ENCODE measurements around the gene FAM107B. TPM values are rescaled to one million over a fixed set of nuclear protein-coding genes. Genes with fewer than 3 reads are reported as not detected.

FAM107B gene
- total and polyA plus RNA-seq, 2 of the 8 experiments (the other 6 are each of a cell fraction or from before 2014, with no cell fraction given) = 7.5 to 28.1 TPM

DNA sequence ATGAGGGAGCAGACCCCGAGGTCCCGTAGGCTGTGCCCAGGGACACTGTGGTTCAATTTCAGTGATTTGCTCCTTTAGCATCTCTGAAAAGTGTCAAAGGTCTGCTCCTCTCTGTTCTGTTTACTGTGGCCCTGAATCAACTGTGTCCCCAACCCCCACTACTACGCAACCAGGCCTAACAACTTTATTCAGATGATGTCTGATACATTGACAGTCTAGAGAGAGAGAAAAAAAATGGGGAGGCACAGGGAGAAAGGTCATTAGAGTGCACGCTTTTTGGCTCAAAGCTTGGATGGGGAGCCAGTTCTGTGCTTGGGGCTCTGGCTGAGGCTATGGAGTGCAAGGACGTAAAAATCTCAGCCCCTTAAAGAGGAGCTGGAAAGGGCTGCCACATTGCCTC, 77.9 kb downstream of the FAM107B start:
- Histone ChIP-seq H4K20me1 (replicated peaks in 1 of 2; ENCODE audit: control insufficient read depth in 1 of 2, insufficient read depth in 2 of 2, low read length in 2 of 2) (no peaks in the 10 kb centered on the region), H3K56ac (replicated peaks; ENCODE audit: insufficient read length, low read depth, low read length) (no peak overlapping the region), H4K5ac (ENCODE audit: insufficient read length, low read depth, low read length) (no peak overlapping the region), H3K4ac (replicated peaks; ENCODE audit: insufficient read length, low read depth, low read length) (no peak overlapping the region), H3K4me2 (ENCODE audit: insufficient read depth in 1 of 2, low read depth in 2 of 2, low read length in 2 of 2) (no peak overlapping the region), H2AFZ (ENCODE audit: low read length) (peak overlapping the region; percentile 60; the same call in 1 of the 2 replicates), H3K14ac (ENCODE audit: insufficient read length) (no peak overlapping the region), H2AK5ac (ENCODE audit: low read depth, low read length) (no peak overlapping the region), H2BK15ac (ENCODE audit: low read length) (no peak overlapping the region), H3K9ac (replicated peaks in 1 of 4; ENCODE audit: extremely low read depth in 1 of 4, low read depth in 3 of 4, low read length in 3 of 4) (no peak overlapping the region), H3K79me1 (ENCODE audit: low read depth, low read length) (no peaks in the 10 kb centered on the region), H4K91ac (replicated peaks; ENCODE audit: insufficient read length, low read length) (no peak overlapping the region), H3K27me3 (replicated peaks in 1 of 4; ENCODE audit: control insufficient read depth in 3 of 4, extremely low read depth in 1 of 4, insufficient read depth in 3 of 4, low read length in 3 of 4) (no peaks in the 10 kb centered on the region), H3K18ac (ENCODE audit: extremely low read depth, low read length) (no peak overlapping the region), H2BK5ac (ENCODE audit: low read depth, low read length) (no peak overlapping the region), H4K8ac (ENCODE audit: extremely low read depth, insufficient read depth, low read length) (no peak overlapping the region), H3K27ac (ENCODE audit: low read depth, low read length) (no peak overlapping the region), H3K9me3 (ENCODE audit: insufficient read depth in 2 of 2, low read depth in 1 of 2, low read length in 1 of 2) (peaks cover 0 to 5% of the 10 kb centered on the region in 2 experiments; a peak in 1 of 4 replicates), H2BK20ac (ENCODE audit: low read length) (no peak overlapping the region), H2BK120ac (replicated peaks; ENCODE audit: low read depth, low read length) (no peak overlapping the region), H3K23me2 (ENCODE audit: low read depth, low read length) (no peaks in the 10 kb centered on the region), H3K79me2 (ENCODE audit: control insufficient read depth in 1 of 2, insufficient read depth in 2 of 2, low read length in 2 of 2) (no peaks in the 10 kb centered on the region), H3K4me1 (replicated peaks in 1 of 4; ENCODE audit: control insufficient read depth in 3 of 4, insufficient read depth in 4 of 4, low read length in 3 of 4) (no peaks in the 10 kb centered on the region), H2BK12ac (ENCODE audit: low read depth, low read length) (no peak overlapping the region), H3K36me3 (ENCODE audit: control insufficient read depth in 2 of 4, insufficient read depth in 4 of 4, low read length in 3 of 4) (no peaks in the 10 kb centered on the region), H3K23ac (ENCODE audit: insufficient read length) (no peak overlapping the region), H3K4me3 (ENCODE audit: extremely low read depth in 1 of 4, insufficient read depth in 2 of 4, low read depth in 3 of 4, low read length in 4 of 4) (no peak overlapping the region)
- 95% methylated on average over 5 of the region's 5 CpGs; no CpG with 5 or more reads in 1 of the 2 experiments for WGBS, 2 experiments (ENCODE audit: extremely low coverage in 1 of 2, insufficient coverage in 1 of 2, insufficient read length in 1 of 2, insufficient replicate concordance in 2 of 2, low coverage in 1 of 2, low lambda C conversion rate in 2 of 2, missing lambda C conversion rate in 1 of 2)
- FAIRE-seq (no peak), DNase-seq (ENCODE audit: low read depth in 1 of 2, low spot score in 2 of 2) (no peak)
- POLR2A ChIA-PET (ENCODE audit: partially characterized antibody) = no interaction called here
- CTCF ChIA-PET (ENCODE audit: partially characterized antibody) = interaction anchor here (0.7 kb wide), 2 partner anchors 9 to 428 kb away, joined by 3 read pairs; no protein-coding TSS in a partner anchor
- TF ChIP-seq CEBPB (IDR thresholded peaks at IDR 0.05; ENCODE audit: low read depth, low read length) = no peak
- TF ChIP-seq TEAD4 (IDR thresholded peaks at IDR 0.05; ENCODE audit: low read depth, low read length) = no peak
- no peak for TF ChIP-seq KDM4A (IDR thresholded peaks at IDR 0.05; ENCODE audit: low read depth, low read length, severe bottlenecking)
- no peak for TF ChIP-seq ASH2L (IDR thresholded peaks at IDR 0.05; ENCODE audit: low read length)
- TF ChIP-seq BACH1 (IDR thresholded peaks at IDR 0.05; ENCODE audit: low read length) = no peak
- no peak for TF ChIP-seq CBX8 (IDR thresholded peaks at IDR 0.05; ENCODE audit: borderline replicate concordance, low read depth, low read length)
- TF ChIP-seq TAF7 (optimal IDR thresholded peaks at IDR 0.05; ENCODE audit: borderline replicate concordance, low read depth, low read length) = no peak
- no peak for TF ChIP-seq FOSL1 (IDR thresholded peaks at IDR 0.05; ENCODE audit: insufficient read depth, low read depth, low read length)
- no peak for TF ChIP-seq SP4 (IDR thresholded peaks at IDR 0.05; ENCODE audit: low read length)
- no peak for TF ChIP-seq EGR1 (IDR thresholded peaks at IDR 0.05; ENCODE audit: borderline replicate concordance, low read depth, low read length)
- TF ChIP-seq SIX5 (IDR thresholded peaks at IDR 0.05; ENCODE audit: low read depth, low read length) = no peak
- TF ChIP-seq KDM5A (IDR thresholded peaks at IDR 0.05; ENCODE audit: low read length) = no peak
- TF ChIP-seq POLR2AphosphoS5 (IDR thresholded peaks at IDR 0.05; ENCODE audit: low read depth, low read length) = no peak
- no peak for TF ChIP-seq RFX5 (IDR thresholded peaks at IDR 0.05; ENCODE audit: borderline replicate concordance, low read depth, low read length)
- TF ChIP-seq CREB1 (IDR thresholded peaks at IDR 0.05) = no peak
- TF ChIP-seq SAP30 (IDR thresholded peaks at IDR 0.05; ENCODE audit: insufficient read depth, insufficient replicate concordance, low read length) = no peak

Measured in H1 (cell line).